ENCODE results near the gene B4GALNT1.

GRCh38 chr12:57632958-57633840, at the start of gene B4GALNT1:
- TF ChIP-seq CTCF (conservative IDR thresholded peaks at IDR 0.05 in 1 of 2, IDR thresholded peaks at IDR 0.05 in 1 of 2; ENCODE audit: low read depth in 1 of 2, low read length in 2 of 2) (peak; percentile 69 to 74), EZH2 (IDR thresholded peaks at IDR 0.05; ENCODE audit: low read length, missing control alignments) (peak; percentile 29)

Measured in fibroblast of lung (primary cell).